ENCODE data around the gene UBAP2L. TPM values are rescaled to one million over a fixed set of nuclear protein-coding genes. Genes with fewer than 3 reads are reported as not detected.
A peak's percentile ranks its signal among the peaks of the same experiment; 100 is the strongest.

The UBAP2L gene
- total and polyA plus RNA-seq, 2 experiments from 2014 or later: 98.5 to 157 TPM

DNA sequence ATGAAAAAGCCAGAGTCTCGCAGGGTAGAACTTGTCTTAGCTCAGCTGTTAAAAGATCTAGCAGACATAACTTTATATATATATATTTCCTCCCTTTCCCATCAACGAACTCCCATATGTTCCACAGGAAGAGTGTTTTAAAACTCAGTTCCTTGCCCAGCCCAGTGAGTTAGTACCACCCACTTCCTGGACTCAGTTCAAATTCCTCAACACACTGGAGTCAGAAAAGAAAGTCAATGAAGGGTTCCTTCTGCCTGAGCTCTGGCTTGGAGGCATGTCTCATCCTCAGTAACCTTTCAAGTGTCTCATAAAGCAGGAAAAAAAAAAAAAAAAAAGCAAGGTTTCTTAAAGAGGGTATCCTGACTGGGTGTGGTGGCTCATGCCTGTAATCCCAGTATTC lies 44.4 kb upstream of the UBAP2L start (continued):
- TF ChIP-seq, protein P1, sequence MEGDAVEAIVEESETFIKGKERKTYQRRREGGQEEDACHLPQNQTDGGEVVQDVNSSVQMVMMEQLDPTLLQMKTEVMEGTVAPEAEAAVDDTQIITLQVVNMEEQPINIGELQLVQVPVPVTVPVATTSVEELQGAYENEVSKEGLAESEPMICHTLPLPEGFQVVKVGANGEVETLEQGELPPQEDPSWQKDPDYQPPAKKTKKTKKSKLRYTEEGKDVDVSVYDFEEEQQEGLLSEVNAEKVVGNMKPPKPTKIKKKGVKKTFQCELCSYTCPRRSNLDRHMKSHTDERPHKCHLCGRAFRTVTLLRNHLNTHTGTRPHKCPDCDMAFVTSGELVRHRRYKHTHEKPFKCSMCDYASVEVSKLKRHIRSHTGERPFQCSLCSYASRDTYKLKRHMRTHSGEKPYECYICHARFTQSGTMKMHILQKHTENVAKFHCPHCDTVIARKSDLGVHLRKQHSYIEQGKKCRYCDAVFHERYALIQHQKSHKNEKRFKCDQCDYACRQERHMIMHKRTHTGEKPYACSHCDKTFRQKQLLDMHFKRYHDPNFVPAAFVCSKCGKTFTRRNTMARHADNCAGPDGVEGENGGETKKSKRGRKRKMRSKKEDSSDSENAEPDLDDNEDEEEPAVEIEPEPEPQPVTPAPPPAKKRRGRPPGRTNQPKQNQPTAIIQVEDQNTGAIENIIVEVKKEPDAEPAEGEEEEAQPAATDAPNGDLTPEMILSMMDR (conservative IDR thresholded peaks at IDR 0.05; ENCODE audit: low read depth in 2 of 2): no peak
- TF ChIP-seq EZH2phosphoT487 (IDR thresholded peaks at IDR 0.05; ENCODE audit: unreplicated experiment): no peak
- no peak for TF ChIP-seq EZH2 (IDR thresholded peaks at IDR 0.05; ENCODE audit: low read depth, unreplicated experiment)
- no peak for TF ChIP-seq ZNF114 (CRISPR knock-in tag; IDR thresholded peaks at IDR 0.05)
- TF ChIP-seq CREB1 (CRISPR knock-in tag; IDR thresholded peaks at IDR 0.05; ENCODE audit: low read depth): no peak
- TF ChIP-seq, protein P2, sequence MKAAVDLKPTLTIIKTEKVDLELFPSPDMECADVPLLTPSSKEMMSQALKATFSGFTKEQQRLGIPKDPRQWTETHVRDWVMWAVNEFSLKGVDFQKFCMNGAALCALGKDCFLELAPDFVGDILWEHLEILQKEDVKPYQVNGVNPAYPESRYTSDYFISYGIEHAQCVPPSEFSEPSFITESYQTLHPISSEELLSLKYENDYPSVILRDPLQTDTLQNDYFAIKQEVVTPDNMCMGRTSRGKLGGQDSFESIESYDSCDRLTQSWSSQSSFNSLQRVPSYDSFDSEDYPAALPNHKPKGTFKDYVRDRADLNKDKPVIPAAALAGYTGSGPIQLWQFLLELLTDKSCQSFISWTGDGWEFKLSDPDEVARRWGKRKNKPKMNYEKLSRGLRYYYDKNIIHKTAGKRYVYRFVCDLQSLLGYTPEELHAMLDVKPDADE (IDR thresholded peaks at IDR 0.05): no peak
- TF ChIP-seq JUNB (IDR thresholded peaks at IDR 0.05; ENCODE audit: unreplicated experiment): no peak

DNA sequence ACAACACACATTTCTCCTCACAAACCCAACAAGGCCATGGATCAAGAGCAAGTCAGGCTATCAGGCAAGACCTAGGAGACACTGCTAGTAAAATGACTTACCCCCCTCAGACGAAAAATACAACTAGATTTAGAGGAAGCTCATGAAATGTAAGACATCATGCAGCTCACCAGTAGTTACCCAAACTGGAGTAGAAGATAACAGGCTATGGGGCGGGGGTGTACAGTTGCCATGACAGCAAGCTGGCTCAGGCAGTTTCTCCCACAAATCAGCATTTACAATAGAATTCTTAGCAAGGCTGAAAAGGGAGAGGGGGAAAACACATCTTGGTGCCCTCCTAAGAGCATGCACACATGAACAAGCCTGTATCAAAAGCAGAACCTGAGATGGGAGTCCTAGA lies 42.7 kb upstream of the UBAP2L start:
- H3K27me3 ChIP-seq (ENCODE audit: insufficient read depth): no peaks in the 10 kb centered on the region
- ATAC-seq: no peak
- no peak overlapping the region for H3K4me3 Mint-ChIP-seq
- no peak overlapping the region for H2AFZ ChIP-seq
- H3K4me2 ChIP-seq: 0 out of 2 replicates have a peak overlapping the region, but pooled peaks have one; percentile 85
- peaks cover 4% of the 10 kb centered on the region; the same call in 1 of the 3 replicates for H3K9me3 Mint-ChIP-seq
- H3K79me2 ChIP-seq (replicated peaks; ENCODE audit: insufficient read depth): peaks cover 97% of the 10 kb centered on the region
- no peak for DNase-seq (ENCODE audit: low spot score)
- H3K9me2 ChIP-seq (ENCODE audit: insufficient read depth): no peaks in the 10 kb centered on the region
- no peak overlapping the region for H3K4me3 ChIP-seq
- H3K36me3 ChIP-seq (ENCODE audit: insufficient read depth): peaks cover 18% of the 10 kb centered on the region; the same call in 1 of the 2 replicates
- TF ChIP-seq, protein P2 (IDR thresholded peaks at IDR 0.05): no peak
- TF ChIP-seq POLR2AphosphoS5 (IDR thresholded peaks at IDR 0.05; ENCODE audit: low read depth) (no peak), CREB1 (CRISPR knock-in tag; IDR thresholded peaks at IDR 0.05; ENCODE audit: low read depth) (no peak), NANOG (IDR thresholded peaks at IDR 0.05; ENCODE audit: borderline replicate concordance) (no peak), ZNF331 (CRISPR knock-in tag; IDR thresholded peaks at IDR 0.05; ENCODE audit: low read depth) (no peak)
- H3K4me1 Mint-ChIP-seq: peaks cover 47% of the 10 kb centered on the region
- H3K27me3 Mint-ChIP-seq (ENCODE audit: insufficient read depth, low read depth, poor library complexity): peaks cover 10% of the 10 kb centered on the region
- H3K27ac ChIP-seq (ENCODE audit: low read depth): peak overlapping the region; percentile 86; the same call in 1 of the 2 replicates
- peaks cover 44% of the 10 kb centered on the region for H3K4me1 ChIP-seq (ENCODE audit: insufficient read depth)
- H4K20me1 ChIP-seq (replicated peaks; ENCODE audit: insufficient read depth): peaks cover 80% of the 10 kb centered on the region
- H3K27ac Mint-ChIP-seq: peak overlapping the region; percentile 6; the same call in 1 of the 2 replicates
- H3K36me3 Mint-ChIP-seq (ENCODE audit: low read depth): peaks cover 74% of the 10 kb centered on the region
- peaks cover 5% of the 10 kb centered on the region for H3F3A ChIP-seq (replicated peaks; ENCODE audit: low read depth)

Data from GM23338 (cell line).